Hepatocyte (in vitro differentiated cells): ENCODE data around the gene PLXNB1.

Experiments
- EZH2 ChIP-seq: fragments of 200-600 bp; sonication (generic); IDR thresholded peaks from 2 replicates; pipeline ENCODE4 v1.6.1; 2016; ENCODE audit warnings: antibody characterized with exemption, mild to moderate bottlenecking, borderline replicate concordance
- EZH2phosphoT487 ChIP-seq: fragments of 200-600 bp; sonication (generic); IDR thresholded peaks from one replicate; pipeline ENCODE4 v1.6.1; 2018; ENCODE audit warnings: antibody characterized with exemption, mild to moderate bottlenecking, low read depth, moderate library complexity; ENCODE audit not compliant: unreplicated experiment, severe bottlenecking
- TF ChIP-seq, protein P1 (sequence below): fragments of 200-600 bp; sonication (generic); IDR thresholded peaks from 2 replicates; pipeline ENCODE4 v1.5.1; 2016; ENCODE audit warnings: antibody characterized with exemption, mild to moderate bottlenecking; ENCODE audit not compliant: poor library complexity

- TF ChIP-seq EZH2: no peak
- TF ChIP-seq, protein P1, sequence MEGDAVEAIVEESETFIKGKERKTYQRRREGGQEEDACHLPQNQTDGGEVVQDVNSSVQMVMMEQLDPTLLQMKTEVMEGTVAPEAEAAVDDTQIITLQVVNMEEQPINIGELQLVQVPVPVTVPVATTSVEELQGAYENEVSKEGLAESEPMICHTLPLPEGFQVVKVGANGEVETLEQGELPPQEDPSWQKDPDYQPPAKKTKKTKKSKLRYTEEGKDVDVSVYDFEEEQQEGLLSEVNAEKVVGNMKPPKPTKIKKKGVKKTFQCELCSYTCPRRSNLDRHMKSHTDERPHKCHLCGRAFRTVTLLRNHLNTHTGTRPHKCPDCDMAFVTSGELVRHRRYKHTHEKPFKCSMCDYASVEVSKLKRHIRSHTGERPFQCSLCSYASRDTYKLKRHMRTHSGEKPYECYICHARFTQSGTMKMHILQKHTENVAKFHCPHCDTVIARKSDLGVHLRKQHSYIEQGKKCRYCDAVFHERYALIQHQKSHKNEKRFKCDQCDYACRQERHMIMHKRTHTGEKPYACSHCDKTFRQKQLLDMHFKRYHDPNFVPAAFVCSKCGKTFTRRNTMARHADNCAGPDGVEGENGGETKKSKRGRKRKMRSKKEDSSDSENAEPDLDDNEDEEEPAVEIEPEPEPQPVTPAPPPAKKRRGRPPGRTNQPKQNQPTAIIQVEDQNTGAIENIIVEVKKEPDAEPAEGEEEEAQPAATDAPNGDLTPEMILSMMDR: no peak
- TF ChIP-seq EZH2phosphoT487: no peak
These were observed 37.2 kb upstream of the PLXNB1 start for GRCh38 chr3:48467110-48467454.
